OCI-LY3 (cell line): Measurements from ENCODE around the gene TTC7B.

Experiments used
- EZH2phosphoT487 ChIP-seq: fragments of 200-600 bp; shearing (Covaris generic); IDR thresholded peaks from 2 replicates; pipeline ENCODE4 v1.6.1; 2018; ENCODE audit warnings: antibody characterized with exemption, mixed run types, low read depth
- TF ChIP-seq, protein P1 (sequence below): fragments of 200-600, 300-600 bp; sonication (generic); IDR thresholded peaks from 2 replicates; pipeline ENCODE4 v1.5.1; 2014; ENCODE audit warnings: antibody characterized with exemption, low read length, low read depth

DNA sequence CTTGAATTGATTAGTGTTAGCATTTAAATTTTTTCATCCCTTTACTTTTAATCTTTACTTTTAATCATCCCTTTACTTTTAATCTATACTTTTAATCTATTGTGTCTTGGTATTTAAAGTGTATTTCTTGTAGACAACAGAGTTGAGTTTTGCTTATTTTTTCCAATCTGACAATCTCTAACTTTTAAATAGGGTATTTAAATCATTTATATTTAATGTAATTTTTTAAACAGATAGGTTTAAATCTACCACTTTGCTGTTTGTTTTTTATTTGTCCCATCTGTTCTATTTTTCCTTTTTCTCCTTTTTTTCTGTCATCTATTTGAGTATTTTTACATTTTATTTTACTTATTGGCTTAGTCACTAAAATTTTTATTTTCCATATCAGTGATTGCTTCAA, 68.3 kb downstream of the TTC7B start:
- TF ChIP-seq, protein P1, sequence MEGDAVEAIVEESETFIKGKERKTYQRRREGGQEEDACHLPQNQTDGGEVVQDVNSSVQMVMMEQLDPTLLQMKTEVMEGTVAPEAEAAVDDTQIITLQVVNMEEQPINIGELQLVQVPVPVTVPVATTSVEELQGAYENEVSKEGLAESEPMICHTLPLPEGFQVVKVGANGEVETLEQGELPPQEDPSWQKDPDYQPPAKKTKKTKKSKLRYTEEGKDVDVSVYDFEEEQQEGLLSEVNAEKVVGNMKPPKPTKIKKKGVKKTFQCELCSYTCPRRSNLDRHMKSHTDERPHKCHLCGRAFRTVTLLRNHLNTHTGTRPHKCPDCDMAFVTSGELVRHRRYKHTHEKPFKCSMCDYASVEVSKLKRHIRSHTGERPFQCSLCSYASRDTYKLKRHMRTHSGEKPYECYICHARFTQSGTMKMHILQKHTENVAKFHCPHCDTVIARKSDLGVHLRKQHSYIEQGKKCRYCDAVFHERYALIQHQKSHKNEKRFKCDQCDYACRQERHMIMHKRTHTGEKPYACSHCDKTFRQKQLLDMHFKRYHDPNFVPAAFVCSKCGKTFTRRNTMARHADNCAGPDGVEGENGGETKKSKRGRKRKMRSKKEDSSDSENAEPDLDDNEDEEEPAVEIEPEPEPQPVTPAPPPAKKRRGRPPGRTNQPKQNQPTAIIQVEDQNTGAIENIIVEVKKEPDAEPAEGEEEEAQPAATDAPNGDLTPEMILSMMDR, result no peak
- no peak for TF ChIP-seq EZH2phosphoT487
